Activated T-cell treated with anti-CD3 and anti-CD28 coated beads, Interleukin-2, amount 50 U/mL, for 1 hour (primary cell): ENCODE data around the gene HK1.
"Not testable (repeated sequence)": the region's sequence is repeated elsewhere in the genome, so short reads cannot be mapped to it uniquely, and the experiment has no call there.

Experiments
- DNase-seq: peaks from one replicate; pipeline ENCODE4 v3.0.0-alpha.2; 2020

Gene HK1

DNA sequence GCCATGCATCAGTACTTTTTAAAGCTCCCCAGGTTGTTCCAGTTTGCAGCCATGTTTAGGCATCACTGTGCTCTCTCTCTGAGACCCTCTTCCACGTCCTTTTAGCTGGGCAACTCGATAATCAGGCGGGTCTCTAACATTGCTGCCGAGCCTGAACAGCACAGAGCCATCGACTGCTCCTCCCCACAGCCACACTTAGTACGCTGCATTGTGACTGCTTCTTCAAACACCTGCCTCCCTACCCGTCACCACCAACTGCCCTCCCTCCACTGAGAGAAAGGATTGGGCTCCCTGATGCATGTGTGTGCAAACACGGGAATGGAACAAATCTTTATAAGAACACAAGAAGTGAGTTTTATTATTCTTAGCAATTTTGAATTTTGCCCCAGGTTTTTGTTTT, 149.9 kb downstream of the HK1 start:
- no peak for DNase-seq

DNA sequence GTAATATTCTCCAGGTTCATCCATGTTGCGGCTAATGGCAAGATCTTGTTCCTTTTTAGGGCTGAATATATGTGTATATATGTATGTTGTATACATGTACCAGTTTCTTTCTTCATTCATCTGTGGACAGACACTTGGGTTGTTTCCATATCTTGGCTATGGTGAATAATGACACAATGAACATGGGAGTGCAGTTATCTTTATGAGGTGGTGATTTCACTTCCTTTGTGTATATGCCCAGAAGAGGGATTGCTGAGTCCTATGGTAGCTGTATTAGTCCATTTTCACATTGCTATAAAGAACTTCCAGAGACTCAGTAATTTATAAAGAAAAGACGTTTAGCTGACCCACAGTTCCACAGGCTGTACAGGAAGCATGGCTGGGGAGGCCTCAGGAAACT, 155.9 kb downstream of the HK1 start:
- DNase-seq, result no peak

GRCh38 chr10:69434926-69435325, 156.6 kb downstream of the HK1 start:
- no peak for DNase-seq

DNA sequence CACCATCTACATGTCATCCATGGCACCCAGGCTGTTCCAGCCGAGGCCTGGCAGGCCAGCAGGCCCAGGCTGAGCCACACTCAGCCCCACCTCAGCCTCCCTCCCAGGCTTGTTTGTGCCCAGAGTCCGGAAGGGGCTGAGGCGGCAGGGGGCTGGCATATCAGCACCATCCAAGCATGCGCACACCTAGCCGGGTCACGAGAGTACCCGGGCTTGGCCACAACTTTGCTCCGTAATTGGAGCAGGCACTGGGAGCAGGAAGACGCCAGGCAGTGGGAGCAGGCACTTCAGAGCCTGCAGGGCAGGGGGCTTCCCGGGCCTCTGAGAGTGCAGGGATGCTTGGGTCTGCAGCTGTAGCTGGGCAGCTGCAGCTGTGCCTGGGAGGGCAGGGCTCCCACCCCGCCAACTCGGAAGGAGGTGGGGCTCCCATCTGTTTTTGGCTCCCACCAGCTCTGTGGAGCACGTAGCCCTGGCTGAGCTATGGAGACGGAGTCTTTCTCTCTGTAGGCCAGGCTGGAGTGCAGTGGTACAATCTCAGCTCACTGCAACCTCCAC, 157.7 kb downstream of the HK1 start:
- DNase-seq, result no peak

DNA sequence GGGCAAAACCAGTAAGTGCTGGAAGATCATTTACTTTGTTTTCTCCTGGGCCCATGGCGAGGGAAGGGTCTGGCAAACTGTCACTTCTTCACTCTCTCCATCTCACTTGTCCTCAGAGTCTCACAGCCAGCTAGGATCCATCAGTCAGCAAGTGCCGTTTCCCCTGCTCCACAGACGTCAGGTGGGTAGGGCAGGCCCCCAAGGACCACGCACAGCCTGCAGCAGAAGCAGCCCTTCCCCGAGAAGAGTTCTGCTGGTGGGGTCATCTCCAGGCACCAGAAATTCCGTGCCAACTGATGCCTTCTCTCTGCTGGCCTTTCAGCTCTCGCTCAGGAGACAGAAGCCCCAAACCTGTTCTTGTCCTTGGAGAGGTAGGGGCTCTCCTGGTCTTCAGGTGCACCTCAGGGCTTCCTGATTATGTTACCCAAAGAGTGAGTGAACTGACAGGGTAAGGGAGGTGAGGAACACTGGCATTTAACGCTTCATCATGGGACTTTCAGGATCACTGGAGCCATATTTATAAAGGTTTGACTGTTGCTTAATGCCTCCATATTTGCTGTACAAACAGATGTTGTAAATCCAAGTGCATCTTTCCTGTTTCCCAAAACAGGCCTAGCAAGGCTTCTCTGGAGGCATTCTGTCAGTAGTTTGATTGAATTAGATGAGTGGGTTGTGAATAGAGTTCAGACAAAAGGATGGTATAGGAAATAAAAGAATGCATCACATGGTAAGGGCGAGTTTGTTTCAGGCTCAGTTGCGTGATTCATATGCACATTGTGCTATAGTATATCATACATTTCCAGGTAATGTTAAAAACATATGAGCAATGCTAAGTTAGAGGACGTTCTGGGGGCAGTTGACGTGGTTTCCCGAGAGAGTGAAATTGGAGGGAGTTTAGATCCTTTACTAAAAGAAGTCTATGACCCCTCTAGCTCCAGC, 159.3 kb downstream of the HK1 start:
- no peak for DNase-seq

DNA sequence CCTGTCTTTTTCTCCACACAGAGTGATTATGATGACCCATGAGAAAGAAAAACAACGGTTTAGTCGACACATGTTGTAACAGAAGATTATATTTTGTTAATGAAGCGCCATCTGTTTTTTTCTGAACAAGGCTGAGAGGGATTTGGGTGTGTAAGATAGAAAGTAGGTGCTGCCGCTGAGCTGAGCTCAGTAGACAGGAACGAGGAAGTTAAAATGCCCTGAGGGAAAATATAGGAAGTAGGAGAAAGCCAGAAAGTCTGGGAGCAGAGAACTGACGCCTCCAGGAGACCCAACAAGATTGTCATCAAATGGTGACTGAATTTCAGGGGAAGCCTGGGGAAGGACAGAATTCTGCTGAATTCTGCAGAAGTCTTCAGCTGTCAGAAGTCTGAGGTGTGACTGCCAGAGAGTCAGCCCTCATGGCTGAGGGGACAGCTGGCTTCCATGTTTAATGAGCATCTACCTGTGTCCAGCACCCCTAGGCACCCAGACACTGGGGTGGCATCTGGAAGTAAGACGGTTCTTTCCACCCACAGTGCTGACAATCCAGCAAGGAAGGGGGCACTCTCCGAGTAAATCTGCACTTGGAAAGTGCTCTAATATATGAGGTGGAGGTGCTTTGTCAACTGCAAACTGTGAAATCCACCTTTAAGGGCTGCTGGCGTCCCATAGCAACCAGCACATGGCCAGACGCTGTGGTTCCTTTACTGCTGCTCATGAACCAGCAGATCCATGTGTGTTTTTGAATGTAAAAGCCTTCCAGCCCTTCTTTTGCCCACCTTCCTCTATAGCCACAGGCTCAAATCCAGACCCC, 160.4 kb downstream of the HK1 start:
- DNase-seq, result no peak

GRCh38 chr10:69439350-69439739, 161.0 kb downstream of the HK1 start:
- DNase-seq, result no peak

GRCh38 chr10:69439813-69440506, 161.7 kb downstream of the HK1 start:
- DNase-seq, result no peak

- DNase-seq, result no peak
Measured at GRCh38 chr10:69443354-69443753, 165.1 kb downstream of the HK1 start.

- no peak for DNase-seq
Measured at GRCh38 chr10:69445041-69445440, 166.7 kb downstream of the HK1 start.

GRCh38 chr10:69446229-69446628, 167.9 kb downstream of the HK1 start:
- DNase-seq, result no peak

- DNase-seq, result no peak
Measured at GRCh38 chr10:69446650-69447151, 168.4 kb downstream of the HK1 start.

- DNase-seq, result peak; percentile 52
Measured at GRCh38 chr10:69449841-69450240, 171.5 kb downstream of the HK1 start.

- DNase-seq, result not testable (repeated sequence)
Measured at GRCh38 chr10:69450395-69450794, 172.1 kb downstream of the HK1 start.

- peak; percentile 83 for DNase-seq
Measured at GRCh38 chr10:69451209-69451783, 173.0 kb downstream of the HK1 start, which contains the start of gene TSPAN15. TSS of gene TSPAN15 (plus strand) at chr10:69451465. CDS start at chr10:69451595, 130 bp downstream.
